ENCODE measurements around the gene HSPA1B.

The HSPA1B gene

GRCh38 chr6:31870385-31870921 lies 42.9 kb downstream of the HSPA1B start:
- no peaks in the 10 kb centered on the region for H3K36me3 ChIP-seq (ENCODE audit: insufficient read depth, low read length)
- TF ChIP-seq, protein P1, sequence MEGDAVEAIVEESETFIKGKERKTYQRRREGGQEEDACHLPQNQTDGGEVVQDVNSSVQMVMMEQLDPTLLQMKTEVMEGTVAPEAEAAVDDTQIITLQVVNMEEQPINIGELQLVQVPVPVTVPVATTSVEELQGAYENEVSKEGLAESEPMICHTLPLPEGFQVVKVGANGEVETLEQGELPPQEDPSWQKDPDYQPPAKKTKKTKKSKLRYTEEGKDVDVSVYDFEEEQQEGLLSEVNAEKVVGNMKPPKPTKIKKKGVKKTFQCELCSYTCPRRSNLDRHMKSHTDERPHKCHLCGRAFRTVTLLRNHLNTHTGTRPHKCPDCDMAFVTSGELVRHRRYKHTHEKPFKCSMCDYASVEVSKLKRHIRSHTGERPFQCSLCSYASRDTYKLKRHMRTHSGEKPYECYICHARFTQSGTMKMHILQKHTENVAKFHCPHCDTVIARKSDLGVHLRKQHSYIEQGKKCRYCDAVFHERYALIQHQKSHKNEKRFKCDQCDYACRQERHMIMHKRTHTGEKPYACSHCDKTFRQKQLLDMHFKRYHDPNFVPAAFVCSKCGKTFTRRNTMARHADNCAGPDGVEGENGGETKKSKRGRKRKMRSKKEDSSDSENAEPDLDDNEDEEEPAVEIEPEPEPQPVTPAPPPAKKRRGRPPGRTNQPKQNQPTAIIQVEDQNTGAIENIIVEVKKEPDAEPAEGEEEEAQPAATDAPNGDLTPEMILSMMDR (conservative IDR thresholded peaks at IDR 0.05; ENCODE audit: low read length): peak; percentile 46
- TF ChIP-seq EZH2phosphoT487 (IDR thresholded peaks at IDR 0.05; ENCODE audit: borderline replicate concordance): no peak
- H3K4me3 ChIP-seq (ENCODE audit: low read length, poor library complexity, severe bottlenecking): no peak overlapping the region
- H3K9ac ChIP-seq (ENCODE audit: low read depth, low read length, poor library complexity, severe bottlenecking): no peak overlapping the region
- no peaks in the 10 kb centered on the region for H4K20me1 ChIP-seq (ENCODE audit: insufficient read depth, low read length, poor library complexity, severe bottlenecking)
- 0 out of 2 replicates have a peak, but pooled peaks cover 5% of the 10 kb centered on the region for H3F3A ChIP-seq (ENCODE audit: low read depth)
- no peaks in the 10 kb centered on the region for H3K9me2 ChIP-seq (replicated peaks; ENCODE audit: low read depth, low read length)
- H3K4me2 ChIP-seq (ENCODE audit: low read depth, low read length, poor library complexity, severe bottlenecking): no peak overlapping the region
- H3K27me3 ChIP-seq (ENCODE audit: insufficient read depth, low read length, poor library complexity, severe bottlenecking): no peaks in the 10 kb centered on the region
- no peaks in the 10 kb centered on the region for H3K79me2 ChIP-seq (ENCODE audit: insufficient read depth, low read length)
- no peaks in the 10 kb centered on the region for H3K4me1 ChIP-seq (ENCODE audit: insufficient read depth, low read length, poor library complexity, severe bottlenecking)
- H3K9me3 ChIP-seq (ENCODE audit: insufficient read depth, low read depth, low read length): no peaks in the 10 kb centered on the region
- no peak overlapping the region for H2AFZ ChIP-seq (ENCODE audit: low read length)

- Histone ChIP-seq H2AFZ (ENCODE audit: low read length) (no peak overlapping the region), H3K4me3 (ENCODE audit: low read length, poor library complexity, severe bottlenecking) (no peak overlapping the region), H3K9ac (ENCODE audit: low read depth, low read length, poor library complexity, severe bottlenecking) (no peak overlapping the region), H3K79me2 (ENCODE audit: insufficient read depth, low read length) (no peaks in the 10 kb centered on the region), H4K20me1 (ENCODE audit: insufficient read depth, low read length, poor library complexity, severe bottlenecking) (no peaks in the 10 kb centered on the region), H3K9me2 (replicated peaks; ENCODE audit: low read depth, low read length) (no peaks in the 10 kb centered on the region), H3K27me3 (ENCODE audit: insufficient read depth, low read length, poor library complexity, severe bottlenecking) (no peaks in the 10 kb centered on the region), H3K4me1 (ENCODE audit: insufficient read depth, low read length, poor library complexity, severe bottlenecking) (no peaks in the 10 kb centered on the region), H3F3A (ENCODE audit: low read depth) (0 out of 2 replicates have a peak, but pooled peaks cover 5% of the 10 kb centered on the region), H3K9me3 (ENCODE audit: insufficient read depth, low read depth, low read length) (no peaks in the 10 kb centered on the region), H3K4me2 (ENCODE audit: low read depth, low read length, poor library complexity, severe bottlenecking) (no peak overlapping the region), H3K36me3 (ENCODE audit: insufficient read depth, low read length) (no peaks in the 10 kb centered on the region)
- TF ChIP-seq, protein P1 (conservative IDR thresholded peaks at IDR 0.05; ENCODE audit: low read length): no peak
Observed at GRCh38 chr6:31871046-31871659, 43.6 kb downstream of the HSPA1B start.

DNA sequence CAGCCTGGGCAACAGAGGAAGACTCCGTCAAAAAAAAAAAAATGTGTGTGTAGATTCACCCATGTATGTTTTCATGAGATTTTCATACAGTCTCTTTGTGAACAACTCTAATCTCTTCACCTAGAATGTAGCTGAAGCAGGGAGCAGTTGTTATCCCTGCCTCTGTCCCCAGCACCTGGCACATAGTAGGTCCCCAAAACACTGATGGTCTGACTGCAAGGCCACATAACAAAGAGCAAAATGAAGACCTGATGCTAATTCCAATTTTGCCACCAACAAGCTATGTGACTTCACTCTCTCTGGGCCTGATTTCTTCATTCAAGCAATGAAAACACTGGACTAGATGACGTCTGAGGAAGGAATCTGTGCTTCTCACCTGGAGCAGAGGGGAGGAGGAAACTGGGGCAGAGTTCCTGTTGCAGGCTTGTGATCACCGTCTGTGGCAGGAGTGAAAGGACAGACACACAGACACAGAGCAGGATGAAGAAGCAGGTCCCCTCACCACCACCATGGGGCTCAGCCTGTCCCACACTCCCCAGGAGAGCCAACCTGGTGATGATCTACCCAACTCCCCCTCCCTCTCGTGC lies 46.6 kb downstream of the HSPA1B start:
- no peak overlapping the region for H3K9ac ChIP-seq (ENCODE audit: low read depth, low read length, poor library complexity, severe bottlenecking)
- no peaks in the 10 kb centered on the region for H4K20me1 ChIP-seq (ENCODE audit: insufficient read depth, low read length, poor library complexity, severe bottlenecking)
- no peak overlapping the region for H3K4me2 ChIP-seq (ENCODE audit: low read depth, low read length, poor library complexity, severe bottlenecking)
- no peaks in the 10 kb centered on the region for H3K79me2 ChIP-seq (ENCODE audit: insufficient read depth, low read length)
- no peak for TF ChIP-seq EZH2phosphoT487 (IDR thresholded peaks at IDR 0.05; ENCODE audit: borderline replicate concordance)
- TF ChIP-seq, protein P1 (conservative IDR thresholded peaks at IDR 0.05; ENCODE audit: low read length): no peak
- H3K27me3 ChIP-seq (ENCODE audit: insufficient read depth, low read length, poor library complexity, severe bottlenecking): no peaks in the 10 kb centered on the region
- H3F3A ChIP-seq (ENCODE audit: low read depth): 0 out of 2 replicates have a peak, but pooled peaks cover 5% of the 10 kb centered on the region
- no peaks in the 10 kb centered on the region for H3K9me3 ChIP-seq (ENCODE audit: insufficient read depth, low read depth, low read length)
- no peaks in the 10 kb centered on the region for H3K4me1 ChIP-seq (ENCODE audit: insufficient read depth, low read length, poor library complexity, severe bottlenecking)
- no peak overlapping the region for H2AFZ ChIP-seq (ENCODE audit: low read length)
- H3K9me2 ChIP-seq (replicated peaks; ENCODE audit: low read depth, low read length): no peaks in the 10 kb centered on the region
- no peak overlapping the region for H3K4me3 ChIP-seq (ENCODE audit: low read length, poor library complexity, severe bottlenecking)
- no peaks in the 10 kb centered on the region for H3K36me3 ChIP-seq (ENCODE audit: insufficient read depth, low read length)
